NCI-H1436 (cell line): ENCODE data around the gene POLR2H.
A peak's percentile ranks its signal among the peaks of the same experiment; 100 is the strongest.
"Not testable (repeated sequence)": the region's sequence is repeated elsewhere in the genome, so short reads cannot be mapped to it uniquely, and the experiment has no call there.

ENCODE experiments used
- DNase-seq: peaks from one replicate; lab custom pipeline; 2025; lab: John Stamatoyannopoulos, UW

Gene POLR2H

DNA sequence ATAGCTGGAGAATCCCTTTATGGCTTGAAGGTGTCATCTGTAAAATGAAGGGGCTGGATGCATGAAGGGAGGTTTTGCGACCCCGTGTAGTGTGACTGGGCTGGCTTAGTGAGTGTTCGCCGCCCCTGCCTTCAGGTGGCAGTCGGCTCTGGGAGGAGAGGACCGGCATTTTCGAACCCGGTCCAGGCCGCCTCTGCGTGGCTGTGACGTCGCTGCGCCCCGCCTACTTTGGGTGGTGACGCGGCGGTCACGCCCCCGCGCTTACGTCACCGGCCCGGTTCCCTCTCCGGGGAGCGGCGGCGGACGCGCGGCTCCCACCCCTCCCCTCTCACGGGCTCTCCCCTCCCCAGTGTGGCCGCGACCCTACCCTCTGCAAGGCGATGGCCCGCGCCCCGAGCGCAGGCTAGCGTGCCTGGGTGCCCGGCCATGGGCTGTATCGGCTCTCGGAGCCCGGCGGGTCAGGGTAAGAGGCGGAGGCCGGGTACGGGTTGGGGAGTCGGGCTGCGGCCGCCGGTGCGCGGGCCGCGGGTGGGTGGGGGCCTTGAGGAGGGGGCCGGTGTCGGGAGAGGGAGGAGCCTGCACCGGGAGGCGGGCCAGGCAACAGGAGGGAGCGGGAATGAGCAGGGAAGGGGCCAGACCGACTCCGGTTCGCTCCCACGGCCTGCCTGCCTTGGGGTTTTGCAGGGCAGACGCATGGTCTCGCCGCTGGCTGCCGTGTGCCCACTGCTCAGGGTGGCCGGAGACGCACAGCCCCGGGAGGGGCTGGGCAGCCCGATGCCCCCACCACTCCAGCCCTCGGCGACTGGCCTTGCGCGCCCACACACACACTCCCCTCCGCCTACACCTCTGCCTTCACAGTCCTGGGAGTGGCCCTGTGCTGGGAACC lies 25.6 kb upstream of the POLR2H start:
- peak; percentile 89 for DNase-seq

DNA sequence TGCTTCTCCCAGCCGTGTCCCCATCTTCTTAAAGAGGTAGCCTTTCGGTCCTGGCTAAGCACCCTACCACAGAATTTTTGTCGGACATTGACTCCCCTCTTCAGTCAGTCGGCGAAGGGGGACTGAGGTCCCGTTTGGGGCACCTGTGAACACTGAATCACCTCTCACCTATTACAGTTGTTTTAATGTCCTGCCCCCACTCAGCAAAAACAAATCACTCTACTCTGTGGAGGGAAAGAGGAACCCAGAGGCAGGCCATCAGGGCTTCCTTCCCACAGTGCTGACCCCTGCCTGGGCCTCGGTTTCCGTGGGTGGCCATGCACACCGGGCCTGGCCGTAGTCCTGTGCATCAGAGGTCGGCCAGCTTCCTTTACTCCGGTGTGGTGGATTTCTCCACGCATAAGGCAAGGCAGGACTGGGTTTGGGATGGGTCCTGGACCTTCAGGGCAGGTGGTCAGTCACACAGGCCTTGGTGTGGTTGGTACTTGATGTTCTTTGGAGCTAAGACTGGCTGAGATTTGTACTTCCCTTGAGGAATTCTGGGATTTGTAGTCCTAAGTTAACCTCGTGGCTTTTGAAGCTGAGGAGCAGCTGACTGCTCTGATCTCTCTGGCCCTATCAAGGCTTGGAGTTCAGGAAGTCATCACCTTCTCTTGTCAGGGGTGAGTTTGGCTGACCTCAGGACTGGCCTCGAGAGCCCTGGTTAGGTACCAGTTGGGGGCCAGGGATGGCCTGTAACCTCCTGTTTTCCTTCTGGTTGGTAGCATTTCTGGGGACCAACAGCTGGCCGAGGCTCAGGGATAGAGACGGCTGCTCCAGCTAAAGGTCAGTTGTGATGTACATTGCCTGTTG lies 24.7 kb upstream of the POLR2H start:
- DNase-seq, result peak; percentile 29

- DNase-seq, result no peak
Measured at GRCh38 chr3:184337399-184337714, 24.2 kb upstream of the POLR2H start, which contains the start of gene FAM131A. Gene FAM131A, plus strand, starts transcription at chr3:184337600. Its CDS starts 31 bp downstream, at chr3:184337631.

- no peak for DNase-seq
Measured at GRCh38 chr3:184337981-184338380, 23.5 kb upstream of the POLR2H start.

GRCh38 chr3:184338511-184338945 lies 23.0 kb upstream of the POLR2H start:
- peak; percentile 99 for DNase-seq

DNA sequence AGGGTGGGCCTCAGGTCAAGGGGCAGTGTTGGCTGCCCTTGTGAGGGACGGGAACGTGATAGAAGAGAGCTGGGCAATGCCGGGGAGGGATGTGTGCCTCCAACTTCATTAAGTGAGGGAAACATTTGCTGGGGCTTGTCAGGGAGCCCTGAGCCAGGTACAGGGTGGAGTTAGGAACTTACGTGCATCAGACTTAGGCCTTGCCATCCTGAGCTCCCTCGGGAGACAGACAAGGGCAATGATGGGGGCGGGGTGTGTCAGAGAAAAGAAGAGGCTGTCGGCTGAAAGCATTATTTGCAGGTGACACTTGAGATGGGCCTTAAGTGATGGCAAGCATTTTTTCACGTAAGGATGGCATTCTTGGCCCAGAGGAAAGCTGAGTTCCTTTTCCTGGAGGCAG lies 22.5 kb upstream of the POLR2H start:
- peak; percentile 79 for DNase-seq

DNA sequence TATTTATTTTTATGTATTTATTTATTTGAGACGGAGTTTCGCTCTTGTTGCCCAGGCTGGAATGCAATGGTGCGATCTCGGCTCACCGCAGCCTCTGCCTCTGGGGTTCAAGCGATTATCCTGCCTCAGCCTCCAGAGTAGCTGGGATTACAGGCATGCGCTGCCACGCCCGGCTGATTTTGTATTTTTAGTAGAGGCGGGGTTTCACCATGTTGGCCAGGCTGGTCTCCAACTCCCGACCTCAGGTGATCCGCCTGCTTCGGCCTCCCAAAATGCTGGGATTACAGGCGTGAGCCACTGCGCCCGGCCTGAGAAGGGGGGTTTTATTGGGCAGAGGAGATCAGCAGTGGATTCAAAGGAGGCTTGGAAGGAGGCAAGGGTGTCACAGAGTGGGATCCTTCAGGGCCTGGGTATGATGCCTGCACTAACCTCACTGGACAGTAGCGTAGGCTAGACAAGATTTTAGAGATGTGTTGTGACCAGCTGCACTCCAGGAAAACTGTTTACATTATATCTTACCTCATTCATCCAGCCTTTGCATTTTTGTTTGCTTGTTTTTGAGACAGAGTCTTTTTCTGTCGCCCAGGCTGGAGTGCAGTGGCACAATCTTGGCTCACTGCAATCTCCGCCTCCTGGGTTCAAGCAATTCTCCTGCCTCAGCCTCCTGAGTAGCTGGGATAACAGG lies 21.9 kb upstream of the POLR2H start:
- DNase-seq, result not testable (repeated sequence)

DNA sequence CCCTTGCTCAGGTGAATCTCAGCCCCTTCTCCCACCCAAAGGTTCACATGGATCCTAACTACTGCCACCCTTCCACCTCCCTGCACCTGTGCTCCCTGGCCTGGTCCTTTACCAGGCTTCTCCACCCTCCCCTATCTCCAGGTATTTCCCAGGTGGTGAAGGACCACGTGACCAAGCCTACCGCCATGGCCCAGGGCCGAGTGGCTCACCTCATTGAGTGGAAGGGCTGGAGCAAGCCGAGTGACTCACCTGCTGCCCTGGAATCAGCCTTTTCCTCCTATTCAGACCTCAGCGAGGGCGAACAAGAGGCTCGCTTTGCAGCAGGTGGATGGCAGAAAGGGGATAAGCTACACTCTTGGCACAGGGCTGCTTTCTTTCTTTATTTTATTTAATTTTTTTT lies 19.6 kb upstream of the POLR2H start:
- DNase-seq, result no peak

DNA sequence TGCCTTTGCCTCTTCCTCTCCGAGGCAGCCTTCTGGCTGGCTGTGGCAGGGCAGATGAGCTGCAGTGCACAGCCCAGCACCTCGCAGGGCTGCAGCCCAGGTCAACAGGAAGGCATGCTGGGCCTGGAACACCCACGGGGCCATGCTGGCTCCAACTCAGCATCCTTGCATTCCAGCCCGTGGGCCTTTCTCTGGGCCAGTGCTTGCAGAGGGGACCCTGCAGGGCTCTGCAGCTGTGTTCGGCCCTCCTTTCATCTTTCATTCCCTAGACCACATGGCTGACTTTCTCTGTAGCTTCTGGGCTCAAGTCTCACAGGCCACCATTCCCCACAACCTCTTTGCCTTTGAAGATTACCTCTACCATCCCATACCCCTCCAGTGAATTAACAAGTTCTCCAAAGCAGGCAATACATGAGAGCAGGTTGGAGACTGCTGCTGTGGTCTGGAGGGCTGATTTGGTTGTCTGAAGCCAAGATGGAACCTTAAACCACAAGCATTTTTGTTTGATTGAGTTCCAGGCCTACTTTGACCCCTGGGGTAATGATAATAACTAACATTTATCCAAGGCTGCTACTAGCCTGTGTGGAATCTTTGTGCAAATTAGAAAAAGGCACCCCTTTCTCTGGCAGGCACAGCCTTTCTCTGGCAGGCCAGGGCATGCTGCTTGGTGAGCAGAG lies 18.2 kb upstream of the POLR2H start:
- DNase-seq, result no peak

- DNase-seq, result no peak
Measured at GRCh38 chr3:184344579-184345316, 16.8 kb upstream of the POLR2H start.

DNA sequence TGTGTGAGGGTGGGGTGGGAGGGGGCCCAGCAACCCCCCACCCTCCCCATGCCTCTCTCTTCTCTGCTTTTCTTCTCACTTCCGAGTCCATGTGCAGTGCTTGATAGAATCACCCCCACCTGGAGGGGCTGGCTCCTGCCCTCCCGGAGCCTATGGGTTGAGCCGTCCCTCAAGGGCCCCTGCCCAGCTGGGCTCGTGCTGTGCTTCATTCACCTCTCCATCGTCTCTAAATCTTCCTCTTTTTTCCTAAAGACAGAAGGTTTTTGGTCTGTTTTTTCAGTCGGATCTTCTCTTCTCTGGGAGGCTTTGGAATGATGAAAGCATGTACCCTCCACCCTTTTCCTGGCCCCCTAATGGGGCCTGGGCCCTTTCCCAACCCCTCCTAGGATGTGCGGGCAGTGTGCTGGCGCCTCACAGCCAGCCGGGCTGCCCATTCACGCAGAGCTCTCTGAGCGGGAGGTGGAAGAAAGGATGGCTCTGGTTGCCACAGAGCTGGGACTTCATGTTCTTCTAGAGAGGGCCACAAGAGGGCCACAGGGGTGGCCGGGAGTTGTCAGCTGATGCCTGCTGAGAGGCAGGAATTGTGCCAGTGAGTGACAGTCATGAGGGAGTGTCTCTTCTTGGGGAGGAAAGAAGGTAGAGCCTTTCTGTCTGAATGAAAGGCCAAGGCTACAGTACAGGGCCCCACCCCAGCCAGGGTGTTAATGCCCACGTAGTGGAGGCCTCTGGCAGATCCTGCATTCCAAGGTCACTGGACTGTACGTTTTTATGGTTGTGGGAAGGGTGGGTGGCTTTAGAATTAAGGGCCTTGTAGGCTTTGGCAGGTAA lies 16.0 kb upstream of the POLR2H start:
- no peak for DNase-seq

DNA sequence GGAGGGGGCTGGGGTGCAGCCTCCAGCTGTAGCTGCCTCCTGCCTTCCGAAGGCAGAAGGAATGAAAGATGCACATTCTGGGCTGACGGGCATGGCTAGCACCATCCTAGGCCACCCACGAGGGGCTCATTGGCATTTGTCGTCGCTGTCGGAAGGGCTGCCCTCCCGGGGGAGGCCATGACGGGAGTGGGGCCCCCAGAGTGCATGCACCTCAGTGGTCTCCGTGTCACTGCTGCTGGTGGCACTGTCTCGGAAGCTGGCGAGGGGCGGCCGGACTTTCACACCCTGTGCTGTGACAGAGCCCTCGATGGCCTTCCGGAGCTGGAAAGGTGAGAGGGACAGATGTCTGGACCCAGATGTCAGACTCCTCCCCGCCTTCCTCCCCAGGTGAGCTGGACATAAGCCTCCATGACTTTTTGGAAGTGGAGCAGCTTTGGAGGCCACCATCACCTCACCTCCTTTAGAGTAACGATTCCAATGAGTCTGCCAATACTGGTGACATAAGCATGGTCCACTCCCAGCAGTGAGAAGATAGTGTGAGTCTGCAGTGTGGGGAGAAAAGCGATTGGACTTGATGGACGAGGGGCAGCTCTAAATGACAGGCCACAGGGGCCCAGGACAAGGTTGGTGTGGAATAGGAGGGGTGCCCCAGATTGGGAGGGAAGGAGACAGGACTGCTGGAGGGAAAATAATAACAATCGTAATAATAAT lies 14.9 kb upstream of the POLR2H start:
- DNase-seq, result no peak

GRCh38 chr3:184347321-184348056 lies 14.0 kb upstream of the POLR2H start:
- DNase-seq, result no peak

DNA sequence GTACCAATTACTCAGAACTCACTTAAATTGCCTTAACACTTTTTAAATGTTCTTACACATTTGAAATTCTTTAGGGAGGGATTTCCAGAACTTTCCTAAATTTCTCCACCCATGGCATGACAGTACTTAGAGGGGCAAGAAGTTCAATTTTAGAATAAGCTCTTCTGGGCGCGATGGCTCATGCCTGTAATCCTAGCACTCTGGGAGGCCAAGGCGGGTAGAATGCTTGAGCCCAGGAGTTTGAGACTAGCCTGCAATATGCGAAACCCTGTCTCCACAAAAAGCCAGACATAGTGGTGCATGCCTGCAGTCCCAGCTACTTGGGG lies 13.5 kb upstream of the POLR2H start:
- DNase-seq, result no peak

DNA sequence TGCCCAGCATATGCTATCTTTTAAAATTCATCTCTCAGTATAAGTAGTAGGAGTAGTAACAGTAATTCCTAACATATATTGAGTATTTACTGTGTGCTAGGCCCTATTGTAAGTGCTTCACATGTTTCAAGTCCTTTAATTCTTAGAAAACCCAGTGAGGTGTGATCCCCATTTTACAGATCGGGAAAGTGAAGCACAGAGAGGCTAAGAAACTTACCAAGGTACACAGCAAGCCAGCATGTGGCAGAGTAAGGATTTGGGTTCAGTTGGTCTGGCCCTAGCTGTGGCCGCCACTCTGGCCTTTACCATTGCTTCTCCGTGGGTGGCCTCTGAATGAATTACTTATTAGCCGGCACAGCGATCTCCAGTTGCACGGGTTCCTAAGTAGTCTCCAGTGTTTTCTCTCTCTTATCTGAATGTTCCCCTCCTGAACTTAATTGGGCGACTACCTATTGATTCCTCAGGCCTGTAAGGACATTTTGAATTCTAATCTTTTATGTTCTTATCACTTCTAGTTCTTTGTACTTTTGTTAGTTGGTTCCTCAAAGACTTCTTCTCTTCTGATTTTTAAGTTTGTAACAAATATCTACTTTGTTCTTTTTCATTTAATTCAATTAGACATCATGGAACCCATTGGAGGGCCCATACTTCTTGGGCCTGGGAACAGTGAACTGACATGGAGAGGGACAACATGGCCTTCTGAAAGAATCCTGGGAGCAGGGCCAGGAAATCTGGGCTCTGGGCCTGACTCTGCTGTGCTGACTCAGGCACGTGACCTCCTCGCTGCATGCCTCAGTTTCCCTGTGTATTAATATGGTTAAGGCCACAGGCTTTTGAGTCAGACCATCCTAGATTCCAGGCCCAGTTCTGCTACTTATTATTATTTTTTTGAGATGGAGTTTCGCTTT lies 11.7 kb upstream of the POLR2H start:
- no peak for DNase-seq

DNA sequence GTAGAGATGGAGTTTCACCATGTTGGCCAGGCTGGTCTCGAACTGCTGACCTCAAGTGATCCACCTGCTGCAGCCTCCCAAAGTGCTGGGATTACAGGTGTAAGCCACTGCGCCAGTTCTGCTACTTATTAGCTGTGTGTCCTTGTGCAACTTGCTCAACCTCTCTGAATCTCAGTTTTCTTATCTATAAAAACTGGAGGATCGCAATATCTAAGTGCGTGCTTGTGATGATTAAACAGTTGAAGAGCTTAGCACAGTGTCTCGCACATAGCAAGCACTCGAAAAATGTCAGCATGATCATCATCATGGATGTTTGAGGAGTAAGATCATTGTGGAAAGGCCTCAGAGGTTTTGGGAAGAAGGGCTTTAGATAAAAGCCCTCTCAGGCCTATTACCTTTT lies 10.9 kb upstream of the POLR2H start:
- no peak for DNase-seq

GRCh38 chr3:184351511-184352148 lies 9.9 kb upstream of the POLR2H start:
- no peak for DNase-seq
